ENCODE measurements around the gene FAM118B. TPM values are rescaled to one million over a fixed set of nuclear protein-coding genes. Genes with fewer than 3 reads are reported as not detected.

Gene FAM118B
- total RNA-seq, 1 experiment from 2014 or later: 40.0 TPM

- Histone ChIP-seq H3K4ac (ENCODE audit: low read depth, low read length) (no peak overlapping the region), H3K56ac (ENCODE audit: insufficient read length, low read depth, low read length) (no peak overlapping the region), H3K27ac (ENCODE audit: insufficient read length, low read depth, low read length) (no peak overlapping the region), H2BK5ac (ENCODE audit: insufficient read length, low read length) (no peak overlapping the region), H2BK120ac (ENCODE audit: low read depth, low read length, poor library complexity, severe bottlenecking) (no peak overlapping the region), H4K5ac (ENCODE audit: insufficient read length, low read depth, low read length) (no peak overlapping the region), H2AK5ac (ENCODE audit: insufficient read length, low read length) (no peak overlapping the region), H3K79me2 (ENCODE audit: insufficient read depth, low read length) (no peaks in the 10 kb centered on the region), H3K9me3 (ENCODE audit: control insufficient read depth, low read depth, low read length) (no peaks in the 10 kb centered on the region), H3K23ac (ENCODE audit: insufficient read length, low read depth, low read length) (no peak overlapping the region), H3T11ph (ENCODE audit: low read length) (no peak overlapping the region), H2BK20ac (ENCODE audit: low read depth, low read length, poor library complexity, severe bottlenecking) (no peak overlapping the region), H3K79me1 (ENCODE audit: insufficient read depth, low read depth, low read length, poor library complexity, severe bottlenecking) (no peaks in the 10 kb centered on the region), H4K20me1 (ENCODE audit: control insufficient read depth, insufficient read depth, insufficient read length) (no peaks in the 10 kb centered on the region), H2BK15ac (ENCODE audit: low read depth, low read length) (no peak overlapping the region), H3K27me3 (ENCODE audit: insufficient read depth, low read length) (no peaks in the 10 kb centered on the region), H3K4me2 (ENCODE audit: insufficient read depth, insufficient read length, low read length) (no peak overlapping the region), H4K8ac (replicated peaks; ENCODE audit: insufficient read length, low read depth, low read length) (no peak overlapping the region), H4K91ac (ENCODE audit: insufficient read length, low read depth, low read length) (no peak overlapping the region), H2BK12ac (ENCODE audit: insufficient read length, low read depth, low read length) (no peak overlapping the region), H3K9ac (ENCODE audit: extremely low read depth, insufficient read length, low read length) (no peak overlapping the region), H3K4me1 (ENCODE audit: insufficient read depth, low read length) (no peaks in the 10 kb centered on the region), H3K23me2 (ENCODE audit: insufficient read length, low read depth, low read length, poor library complexity, severe bottlenecking) (no peaks in the 10 kb centered on the region), H2AFZ (ENCODE audit: low read length) (no peak overlapping the region), H3K18ac (ENCODE audit: insufficient read length, low read depth, low read length) (no peak overlapping the region), H3K14ac (ENCODE audit: insufficient read depth, low read length) (no peak overlapping the region)
- Mint-ChIP-seq H3K4me1 (peaks cover 4 to 13% of the 10 kb centered on the region in 2 experiments), H3K4me3 (no peak overlapping the region), H3K36me3 (ENCODE audit: insufficient read depth in 1 of 3, low read depth in 3 of 3) (peaks cover 0 to 7% (median 6%) of the 10 kb centered on the region in 3 experiments; a peak in 5 of 7 replicates), H3K9me3 (no peaks in the 10 kb centered on the region), H3K27me3 (ENCODE audit: low read depth) (no peaks in the 10 kb centered on the region), H3K27ac (no peak overlapping the region)
- no CpG with 5 or more reads among the region's 26 CpGs for WGBS (ENCODE audit: extremely low coverage, insufficient read length, low lambda C conversion rate)
- no peak for TF ChIP-seq CTCF (conservative IDR thresholded peaks at IDR 0.05)
- DNase-seq: no peak
Observed at GRCh38 chr11:126185259-126186024, 26.1 kb upstream of the FAM118B start.
